AG04449 (cell line): Measurements from ENCODE around the gene VIP.

Experiments used
- CTCF ChIA-PET: fragments of 350-600 bp; formaldehyde crosslinking; extraction: SDS; loops from one replicate; lab custom pipeline; 2021; ENCODE audit warnings: antibody characterized with exemption; lab: Yijun Ruan, JAX
- POLR2A ChIA-PET: fragments of 400-600, 350-600 bp; formaldehyde crosslinking; extraction: SDS; loops from one replicate; lab custom pipeline; 2020; ENCODE audit warnings: antibody characterized with exemption, inconsistent platforms; lab: Yijun Ruan, JAX
- DNase-seq: peaks from one replicate; pipeline ENCODE4 v3.0.0-alpha.2; 2010; ENCODE audit warnings: low read depth, low spot score
- H3K4me3 ChIP-seq: 2 replicates; pipeline ENCODE4 v1.5.1; 2011; ENCODE audit warnings: low read depth, mild to moderate bottlenecking, control low read depth, low read length
- TF ChIP-seq, protein P1 (sequence below): IDR thresholded peaks from one replicate; pipeline ENCODE4 v1.5.1; 2011; ENCODE audit warnings: mild to moderate bottlenecking, moderate library complexity, low read length, control low read depth, inconsistent platforms; ENCODE audit not compliant: insufficient read depth; ENCODE audit errors: missing control alignments

VIP gene

DNA sequence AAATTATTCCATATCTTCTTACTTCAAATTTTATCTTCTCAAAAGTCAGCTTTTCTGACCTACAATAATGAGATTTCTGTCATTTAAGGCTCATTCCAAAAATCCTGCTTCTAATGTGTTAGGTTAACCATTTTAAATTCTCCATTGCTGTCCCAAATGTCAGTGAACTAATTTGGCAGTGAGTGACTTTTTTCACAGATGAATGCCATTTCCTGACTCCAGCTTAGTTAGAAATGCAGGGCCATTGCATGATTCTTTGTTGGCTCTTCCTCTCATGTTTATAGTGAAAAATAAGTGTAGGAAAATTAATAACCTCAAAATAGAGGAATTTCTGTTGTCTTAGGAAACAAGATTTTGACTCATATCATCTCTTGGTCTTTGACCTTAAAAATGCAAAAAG, 44.1 kb downstream of the VIP start:
- TF ChIP-seq, protein P1, sequence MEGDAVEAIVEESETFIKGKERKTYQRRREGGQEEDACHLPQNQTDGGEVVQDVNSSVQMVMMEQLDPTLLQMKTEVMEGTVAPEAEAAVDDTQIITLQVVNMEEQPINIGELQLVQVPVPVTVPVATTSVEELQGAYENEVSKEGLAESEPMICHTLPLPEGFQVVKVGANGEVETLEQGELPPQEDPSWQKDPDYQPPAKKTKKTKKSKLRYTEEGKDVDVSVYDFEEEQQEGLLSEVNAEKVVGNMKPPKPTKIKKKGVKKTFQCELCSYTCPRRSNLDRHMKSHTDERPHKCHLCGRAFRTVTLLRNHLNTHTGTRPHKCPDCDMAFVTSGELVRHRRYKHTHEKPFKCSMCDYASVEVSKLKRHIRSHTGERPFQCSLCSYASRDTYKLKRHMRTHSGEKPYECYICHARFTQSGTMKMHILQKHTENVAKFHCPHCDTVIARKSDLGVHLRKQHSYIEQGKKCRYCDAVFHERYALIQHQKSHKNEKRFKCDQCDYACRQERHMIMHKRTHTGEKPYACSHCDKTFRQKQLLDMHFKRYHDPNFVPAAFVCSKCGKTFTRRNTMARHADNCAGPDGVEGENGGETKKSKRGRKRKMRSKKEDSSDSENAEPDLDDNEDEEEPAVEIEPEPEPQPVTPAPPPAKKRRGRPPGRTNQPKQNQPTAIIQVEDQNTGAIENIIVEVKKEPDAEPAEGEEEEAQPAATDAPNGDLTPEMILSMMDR, result no peak
- no peak for DNase-seq
- CTCF ChIA-PET, result no interaction called here
- no peak overlapping the region for H3K4me3 ChIP-seq
- POLR2A ChIA-PET, result no interaction called here

- DNase-seq, result no peak
- CTCF ChIA-PET, result no interaction called here
- POLR2A ChIA-PET, result no interaction called here
- TF ChIP-seq, protein P1, result no peak
- H3K4me3 ChIP-seq, result no peak overlapping the region
Observed at GRCh38 chr6:152804150-152804549, 53.6 kb downstream of the VIP start.
